NCI-H128 (cell line): ENCODE measurements around the gene TGM2.

Experiments
- DNase-seq: peaks from one replicate; lab custom pipeline; 2025; ENCODE audit not compliant: unreplicated experiment; lab: John Stamatoyannopoulos, UW

Gene TGM2

DNA sequence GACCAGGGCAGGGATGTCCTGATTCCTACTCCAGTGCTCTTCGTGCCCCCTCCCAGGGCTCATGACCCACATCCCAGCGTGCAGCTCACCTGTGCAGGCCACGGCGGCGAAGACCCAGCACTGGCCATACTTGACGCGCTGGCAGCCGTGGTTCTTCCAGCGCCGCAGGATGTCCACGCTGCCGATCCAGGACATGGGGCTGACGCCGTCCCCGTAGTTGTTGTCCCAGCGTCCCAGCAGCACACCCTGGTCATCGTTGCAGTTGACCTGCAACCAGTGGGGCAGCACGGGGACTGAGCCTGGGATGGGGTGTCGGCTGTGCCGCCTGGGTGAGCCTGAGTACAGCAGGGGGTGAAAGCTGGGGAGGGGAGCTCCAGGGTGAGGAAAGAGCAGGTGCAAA is 18.4 kb downstream of the TGM2 start:
- DNase-seq, result no peak

DNA sequence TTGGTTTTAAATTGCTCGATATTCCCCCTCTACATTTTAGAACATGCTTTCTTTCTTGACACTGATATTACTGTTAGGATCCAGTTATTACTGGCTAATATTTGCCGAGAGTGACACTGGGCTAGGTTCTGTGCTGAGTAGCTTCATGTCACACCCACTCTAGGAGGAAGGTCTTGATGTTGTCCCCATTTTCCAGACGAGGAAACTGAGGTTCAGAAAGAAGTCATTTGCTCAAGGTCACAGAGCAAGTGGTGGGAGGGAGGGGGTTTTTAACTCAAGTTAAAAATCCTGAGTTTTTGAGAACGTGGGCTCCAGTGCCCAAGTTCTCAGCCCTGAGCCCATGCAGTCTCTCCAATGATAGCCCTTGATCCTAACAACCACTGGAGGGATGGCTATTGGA is 18.9 kb downstream of the TGM2 start:
- no peak for DNase-seq

DNA sequence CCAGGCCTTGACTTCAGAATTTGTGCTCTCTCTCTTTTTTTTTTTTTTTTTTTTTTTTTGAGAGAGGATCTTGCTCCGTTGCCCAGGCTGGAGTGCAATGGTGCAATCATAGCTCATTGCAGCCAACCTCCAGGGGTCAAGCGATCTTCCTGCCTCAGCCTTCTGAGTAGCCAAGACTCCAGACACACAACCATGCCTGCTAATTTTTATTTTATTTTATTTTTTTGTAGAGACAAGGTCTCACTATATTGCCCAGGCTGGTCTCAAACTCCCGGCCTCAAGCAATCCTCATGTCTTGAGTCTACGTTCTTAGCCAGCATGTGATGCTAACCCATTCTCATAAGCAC is 19.4 kb downstream of the TGM2 start:
- no peak for DNase-seq

DNA sequence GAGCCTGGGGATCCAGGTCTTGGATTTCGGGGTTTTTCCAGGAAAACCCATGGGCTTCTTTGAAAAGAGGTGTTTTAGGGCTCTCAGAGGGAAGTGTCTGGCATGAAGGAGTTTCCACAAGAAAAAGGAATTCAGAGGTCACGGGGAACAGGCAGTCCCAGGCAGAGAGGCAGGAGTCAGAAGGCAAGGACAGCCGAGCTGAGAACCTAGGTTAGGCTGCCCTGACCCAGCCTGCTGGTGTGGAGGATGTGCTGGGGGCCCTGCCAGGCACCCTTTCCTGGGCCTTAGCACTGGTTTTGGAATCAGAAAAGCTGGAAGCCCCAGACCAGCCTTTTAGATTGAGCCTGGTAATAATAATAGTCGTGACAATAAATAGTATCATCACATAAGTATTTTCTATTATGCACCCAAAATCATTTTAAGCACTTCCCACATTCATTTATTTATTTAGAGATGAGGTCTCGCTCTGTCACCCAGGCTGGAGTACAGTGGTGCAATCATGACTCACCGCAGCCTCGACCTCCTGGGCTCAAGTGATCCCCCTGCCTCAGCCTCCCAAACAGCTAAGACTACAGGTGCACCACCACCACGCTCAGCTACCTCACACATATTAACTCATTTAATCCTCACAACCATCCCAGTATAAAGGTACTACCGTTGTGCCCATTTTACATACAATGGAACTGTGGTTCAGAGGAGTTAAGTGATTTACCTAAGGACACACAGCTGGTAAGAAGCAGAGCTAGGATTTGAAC is 19.9 kb downstream of the TGM2 start:
- DNase-seq, result no peak

DNA sequence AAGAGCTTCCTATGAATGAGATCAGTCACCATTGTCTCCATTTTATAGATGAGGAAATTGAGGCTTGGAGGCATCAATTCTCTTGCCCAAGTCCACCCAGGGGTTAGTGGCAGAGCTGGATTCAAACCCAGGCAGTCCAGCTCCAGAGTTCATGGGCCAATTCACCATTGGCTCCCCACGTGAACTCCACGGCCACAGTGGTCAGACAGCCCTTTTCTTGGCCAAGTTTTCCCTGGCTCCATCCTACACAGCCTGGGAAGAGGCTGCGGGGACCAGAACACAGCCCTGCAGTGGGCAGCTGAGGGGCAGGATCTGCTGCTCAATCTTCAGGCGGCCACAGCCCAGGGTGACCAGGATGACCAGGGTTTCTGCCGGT is 20.5 kb downstream of the TGM2 start:
- no peak for DNase-seq

GRCh38 chr20:38143646-38144554 is 21.2 kb downstream of the TGM2 start:
- no peak for DNase-seq

- DNase-seq, result no peak
These were observed 21.8 kb downstream of the TGM2 start for GRCh38 chr20:38143238-38143645.

- no peak for DNase-seq
These were observed 23.1 kb downstream of the TGM2 start for GRCh38 chr20:38141889-38142494.

DNA sequence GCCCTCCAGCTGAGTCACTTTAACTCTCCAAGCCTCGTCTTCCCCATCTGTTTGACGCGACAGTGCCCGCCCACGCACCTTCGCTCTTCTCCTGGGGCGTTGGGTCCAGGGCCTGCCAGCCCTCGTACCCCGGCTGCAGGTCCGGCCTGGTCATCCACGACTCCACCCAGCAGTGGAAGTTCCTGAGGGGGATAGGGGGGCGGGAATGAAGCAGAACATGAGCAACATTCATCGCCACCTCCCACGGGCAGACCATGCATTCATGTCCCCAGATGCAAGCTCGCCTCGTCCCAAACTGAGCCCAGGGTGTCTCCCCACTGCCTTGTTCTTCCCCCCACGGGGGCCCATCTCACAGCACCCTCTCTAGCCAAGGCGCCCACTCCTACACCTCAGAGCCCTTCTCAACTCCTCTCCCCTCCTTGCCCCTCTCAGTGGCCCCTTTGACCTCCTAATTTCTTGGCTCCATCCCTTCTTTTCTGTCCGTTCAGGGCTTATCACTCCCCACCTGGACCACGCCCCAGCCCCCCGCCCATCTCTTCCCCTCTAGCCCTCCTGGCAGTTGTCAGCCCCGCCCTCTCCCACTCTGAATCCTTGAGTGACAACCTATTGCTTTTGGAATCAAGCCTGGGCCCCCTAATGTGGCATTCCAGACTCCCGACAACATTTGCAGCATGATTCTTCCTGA is 23.7 kb downstream of the TGM2 start:
- DNase-seq, result no peak

DNA sequence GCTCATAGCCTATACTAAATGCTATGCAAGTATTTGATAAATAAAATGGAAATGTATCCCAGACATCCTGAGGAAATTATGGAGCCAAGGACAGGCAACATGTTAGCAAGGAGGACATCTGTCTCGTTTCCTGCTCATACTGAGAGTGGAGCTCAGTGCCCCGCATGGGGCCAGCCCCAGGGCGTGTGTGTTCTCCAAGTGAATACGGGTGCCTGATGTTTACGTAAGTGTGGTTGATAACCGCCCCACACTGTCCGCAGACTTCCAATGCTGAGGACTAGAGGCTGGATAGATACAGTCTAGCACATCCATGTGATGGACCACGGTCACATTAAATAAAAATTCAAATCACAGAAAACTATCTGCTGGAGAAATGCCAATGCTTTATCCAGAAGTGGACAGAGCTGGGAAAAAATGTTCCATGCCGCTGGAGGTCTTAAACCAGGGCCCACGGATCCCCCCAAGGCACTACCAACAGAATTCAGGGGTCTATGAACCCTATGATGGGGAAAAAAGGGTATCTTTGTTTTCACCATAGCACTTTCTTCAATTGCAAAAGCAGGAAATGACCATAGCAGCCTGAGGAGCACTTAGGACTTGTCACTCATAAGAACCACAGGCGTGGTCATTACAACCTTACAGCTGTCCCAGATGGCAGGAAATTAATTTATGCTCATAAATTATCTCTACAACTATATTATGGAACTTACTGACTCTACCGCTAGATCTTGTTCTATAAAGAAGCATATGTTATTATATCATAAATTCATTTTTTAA is 24.9 kb downstream of the TGM2 start:
- no peak for DNase-seq

DNA sequence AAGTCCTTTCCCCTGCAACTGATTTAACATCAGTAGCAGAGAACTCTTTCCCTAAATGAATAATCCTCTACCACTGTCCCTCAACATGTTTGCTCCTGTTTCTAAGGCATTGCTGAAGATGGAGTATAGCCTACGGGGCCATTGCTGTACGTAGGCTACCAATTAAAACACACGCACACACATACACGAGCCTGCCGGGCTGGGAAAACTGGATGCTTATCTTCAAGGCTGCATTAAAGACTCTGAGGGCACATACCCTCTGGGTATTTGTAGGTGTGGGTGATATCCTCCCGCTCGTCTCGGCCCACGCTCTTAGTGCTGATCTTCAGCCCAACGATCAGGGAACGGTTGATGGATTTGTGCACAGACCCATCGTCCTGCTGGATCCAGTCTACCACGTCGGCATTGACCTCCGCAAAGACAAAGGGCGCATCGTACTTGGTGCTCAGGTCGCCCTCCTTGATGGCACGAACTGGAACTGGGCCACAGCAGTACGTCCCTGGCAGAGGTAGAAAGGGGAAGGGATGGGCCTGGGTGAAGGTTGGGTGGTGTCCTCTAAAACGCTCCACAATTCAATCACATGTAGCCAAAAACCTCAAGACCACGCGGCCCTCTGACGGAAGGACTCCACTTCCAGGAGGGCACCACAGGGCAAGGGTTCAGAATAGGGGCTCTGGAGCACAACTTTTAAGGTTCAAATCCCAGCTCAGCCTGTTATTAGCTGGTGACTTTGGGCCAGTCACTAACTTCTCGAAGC is 25.7 kb downstream of the TGM2 start:
- no peak for DNase-seq

DNA sequence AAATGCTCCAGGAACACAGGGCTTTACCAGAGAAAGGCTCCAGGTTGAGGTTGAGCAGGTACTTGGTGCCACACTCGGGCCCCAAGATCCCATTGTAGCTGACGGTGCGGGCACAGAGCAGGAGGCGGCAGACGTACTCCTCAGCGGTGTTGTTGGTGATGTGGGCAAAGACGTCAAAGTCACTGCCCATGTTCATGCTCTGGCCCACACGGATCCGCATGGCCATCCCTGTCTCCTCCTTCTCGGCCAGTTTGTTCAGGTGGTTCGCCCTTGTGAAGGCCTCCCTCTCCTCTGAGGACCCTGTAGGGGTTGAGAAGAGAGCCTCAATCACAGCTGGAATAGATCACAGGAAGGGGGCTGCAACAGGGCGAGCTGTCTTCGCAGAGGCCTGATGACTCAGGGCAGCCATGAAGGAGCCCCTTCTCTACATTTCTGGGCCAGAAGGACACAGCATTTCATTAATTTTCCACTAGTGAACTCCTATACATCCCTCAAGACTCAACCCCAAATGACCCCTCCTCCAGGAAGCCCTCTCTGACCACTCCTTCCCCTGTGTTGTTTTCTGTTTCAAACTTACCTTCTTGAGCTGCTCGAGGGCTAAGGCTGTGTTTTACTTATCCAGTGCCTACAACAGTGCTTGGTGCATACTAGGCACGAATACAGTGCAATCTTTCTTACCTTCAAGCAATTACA is 26.8 kb downstream of the TGM2 start:
- DNase-seq, result no peak

GRCh38 chr20:38137441-38138037 is 27.5 kb downstream of the TGM2 start:
- no peak for DNase-seq

GRCh38 chr20:38136421-38137245 is 28.4 kb downstream of the TGM2 start:
- DNase-seq, result no peak

DNA sequence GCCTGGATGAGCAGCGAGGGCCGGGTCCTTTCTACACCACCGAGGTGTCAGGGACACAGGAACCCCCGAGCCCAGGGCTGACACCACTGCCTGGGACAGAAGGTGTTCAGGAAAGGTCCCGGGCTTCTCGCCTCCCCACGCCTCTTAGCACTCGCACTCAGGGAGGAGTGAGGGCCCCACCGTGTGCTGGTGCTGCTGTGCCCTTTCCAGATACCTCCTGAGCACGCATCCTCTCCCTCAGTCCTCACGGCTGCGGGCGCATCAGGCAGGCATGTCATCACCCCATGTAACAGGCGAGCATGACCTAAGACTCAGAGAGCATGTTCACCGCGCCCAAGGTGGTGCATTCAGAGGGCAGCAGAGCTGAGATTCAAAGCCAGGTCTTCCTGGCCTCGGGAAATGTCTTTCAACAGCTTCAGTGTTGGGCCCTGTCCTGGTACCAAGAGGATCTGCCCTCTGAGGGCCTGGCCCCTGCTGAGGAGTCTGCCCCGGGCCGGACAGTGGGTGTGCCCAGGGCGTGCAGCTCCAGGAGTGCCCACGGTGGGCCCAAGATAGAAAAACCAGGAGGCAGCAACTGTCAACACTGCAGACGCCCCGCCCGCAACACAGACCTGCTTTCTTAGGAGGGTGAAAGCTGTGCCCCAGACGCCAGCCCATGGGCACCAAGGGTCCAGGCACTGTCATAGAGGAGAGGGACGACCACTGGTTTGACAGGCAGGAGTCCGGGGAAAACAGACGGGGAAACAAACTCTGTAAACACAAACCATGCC is 29.2 kb downstream of the TGM2 start:
- DNase-seq, result no peak

DNA sequence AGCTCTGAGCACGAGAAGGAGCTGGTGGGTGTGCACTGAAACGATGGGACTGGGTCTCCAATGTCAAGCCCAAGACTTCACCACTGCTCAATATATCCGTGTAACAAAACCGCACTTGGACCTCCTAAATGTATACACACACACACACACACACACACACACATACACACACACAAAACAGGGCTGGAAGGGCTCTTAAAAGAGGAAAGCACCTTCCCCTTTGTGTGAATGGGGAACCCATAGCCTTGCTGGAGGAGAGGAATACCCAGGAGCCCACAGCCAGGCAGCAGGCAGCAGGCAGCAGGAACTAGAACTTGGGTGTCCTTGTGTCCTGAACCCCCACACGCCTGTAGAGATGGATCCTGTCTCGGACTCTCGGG is 29.8 kb downstream of the TGM2 start:
- no peak for DNase-seq
